NK-92 treated with Interleukin-12 subunit alpha and Interleukin-12 subunit beta, amount 100 ng/mL, for 24 hours (cell line): ENCODE results near the gene LPP.
"Not testable (repeated sequence)": the region's sequence is repeated elsewhere in the genome, so short reads cannot be mapped to it uniquely, and the experiment has no call there.

Source experiments
- DNase-seq: peaks from one replicate; lab custom pipeline; 2025; lab: John Stamatoyannopoulos, UW

Gene LPP

GRCh38 chr3:188434594-188434993 lies 280.6 kb downstream of the LPP start:
- DNase-seq, result no peak

- no peak for DNase-seq
Measured at GRCh38 chr3:188435266-188435665, 281.3 kb downstream of the LPP start.

- no peak for DNase-seq
Measured at GRCh38 chr3:188437926-188438325, 284.0 kb downstream of the LPP start.

- DNase-seq, result no peak
Measured at GRCh38 chr3:188439080-188439479, 285.1 kb downstream of the LPP start.

- no peak for DNase-seq
Measured at GRCh38 chr3:188440340-188440972, 286.5 kb downstream of the LPP start.

GRCh38 chr3:188442430-188442829 lies 288.5 kb downstream of the LPP start:
- DNase-seq, result no peak

- not testable (repeated sequence) for DNase-seq
Measured at GRCh38 chr3:188445175-188445574, 291.2 kb downstream of the LPP start.

GRCh38 chr3:188446014-188446413 lies 292.1 kb downstream of the LPP start:
- DNase-seq, result no peak

GRCh38 chr3:188446766-188447165 lies 292.8 kb downstream of the LPP start:
- no peak for DNase-seq

- no peak for DNase-seq
Measured at GRCh38 chr3:188448813-188449212, 294.9 kb downstream of the LPP start.

- DNase-seq, result no peak
Measured at GRCh38 chr3:188449421-188449820, 295.5 kb downstream of the LPP start.

GRCh38 chr3:188452158-188452772 lies 298.3 kb downstream of the LPP start:
- no peak for DNase-seq

GRCh38 chr3:188453431-188454384 lies 299.8 kb downstream of the LPP start:
- DNase-seq, result no peak

GRCh38 chr3:188455748-188456147 lies 301.8 kb downstream of the LPP start:
- no peak for DNase-seq

GRCh38 chr3:188458756-188459155 lies 304.8 kb downstream of the LPP start:
- DNase-seq, result no peak

- no peak for DNase-seq
Measured at GRCh38 chr3:188465311-188465710, 311.4 kb downstream of the LPP start.

- DNase-seq, result no peak
Measured at GRCh38 chr3:188468196-188468595, 314.2 kb downstream of the LPP start.

- no peak for DNase-seq
Measured at GRCh38 chr3:188468662-188469061, 314.7 kb downstream of the LPP start.

- no peak for DNase-seq
Measured at GRCh38 chr3:188469228-188469885, 315.4 kb downstream of the LPP start.

GRCh38 chr3:188470508-188471130 lies 316.7 kb downstream of the LPP start:
- DNase-seq, result no peak

- DNase-seq, result no peak
Measured at GRCh38 chr3:188471723-188472122, 317.8 kb downstream of the LPP start.

GRCh38 chr3:188472336-188472735 lies 318.4 kb downstream of the LPP start:
- DNase-seq, result no peak
